ENCODE measurements around the gene MTIF2.
"Not testable (repeated sequence)": the region's sequence is repeated elsewhere in the genome, so short reads cannot be mapped to it uniquely, and the experiment has no call there.

Gene MTIF2

DNA sequence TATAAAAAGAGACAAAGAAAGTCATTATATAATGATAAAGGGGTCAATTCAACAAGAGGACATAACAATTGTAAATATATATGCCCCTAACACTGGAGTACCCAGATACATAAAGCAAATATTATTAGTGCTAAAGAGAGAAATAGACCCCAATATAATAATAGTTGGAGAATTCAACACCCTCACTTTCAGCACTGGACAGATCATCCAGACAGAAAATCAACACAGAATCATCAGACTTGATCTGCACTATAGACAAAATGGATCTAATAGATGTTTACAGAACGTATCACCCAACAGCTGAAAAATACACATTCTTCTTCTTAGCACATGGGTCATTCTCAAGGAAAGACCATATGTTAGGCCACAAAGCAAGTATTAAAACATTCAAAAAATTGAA is 68.6 kb downstream of the MTIF2 start:
- no peak for DNase-seq (ENCODE audit: low read depth in 2 of 2)

DNA sequence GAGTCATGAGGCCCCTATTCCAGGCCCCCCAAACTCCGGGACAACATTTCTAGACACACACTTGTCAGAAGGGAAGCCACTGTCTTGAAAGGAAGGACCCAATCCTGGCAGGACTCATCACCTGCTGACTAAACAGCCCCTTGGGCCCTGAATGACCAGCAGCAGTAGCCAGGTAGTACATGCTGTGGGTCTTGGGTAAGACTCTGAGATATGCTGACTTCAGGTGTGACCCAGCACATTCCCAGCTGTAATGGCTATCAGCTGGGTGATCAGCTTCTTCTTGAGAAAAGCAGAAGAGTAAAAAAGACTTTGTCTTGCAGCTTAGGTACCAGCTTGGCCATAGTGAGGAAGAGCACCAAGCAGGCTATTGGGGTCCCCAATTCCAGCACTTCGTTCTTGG is 72.5 kb downstream of the MTIF2 start:
- no peak for DNase-seq (ENCODE audit: low read depth in 2 of 2)

DNA sequence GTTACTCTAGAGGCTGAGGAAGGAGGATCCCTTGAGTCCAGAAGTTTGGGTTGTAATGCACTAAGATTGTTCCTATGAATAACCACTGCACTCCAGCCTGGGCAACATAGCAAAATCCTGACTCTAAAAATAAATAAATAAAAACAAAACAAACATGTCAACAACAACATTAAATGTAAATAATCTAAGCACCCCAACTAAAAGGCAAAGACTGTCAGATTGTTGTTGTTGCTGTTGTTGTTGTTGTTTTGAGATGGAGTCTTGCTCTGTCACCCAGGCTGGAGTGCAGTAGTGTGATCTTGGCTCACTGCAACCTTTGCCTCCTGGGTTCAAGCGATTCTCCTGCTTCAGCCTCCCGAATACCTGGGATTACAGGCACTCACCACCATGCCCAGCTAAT is 77.1 kb downstream of the MTIF2 start:
- DNase-seq (ENCODE audit: low read depth in 2 of 2): not testable (repeated sequence)

DNA sequence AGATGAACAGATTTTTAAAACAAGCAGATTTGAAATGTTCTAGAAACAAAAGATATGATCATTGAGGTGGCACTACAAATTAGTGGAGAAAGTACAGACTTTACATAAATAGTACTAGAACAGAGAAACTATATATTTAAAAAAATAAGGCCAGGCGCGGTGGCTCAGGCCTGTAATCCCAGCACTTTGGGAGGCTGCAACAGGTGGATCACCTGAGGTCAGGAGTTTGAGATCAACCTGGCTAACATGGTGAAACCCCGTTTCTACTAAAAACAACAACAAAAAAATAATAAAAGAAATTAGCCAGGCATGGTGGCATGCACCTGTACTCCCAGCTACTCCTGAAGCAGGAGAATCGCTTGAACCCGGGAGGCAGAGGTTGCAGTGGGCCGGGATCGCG is 82.2 kb downstream of the MTIF2 start:
- DNase-seq (ENCODE audit: low read depth in 2 of 2): not testable (repeated sequence)

Data from stimulated activated CD8-positive, alpha-beta memory T cell treated with anti-CD3 and anti-CD28 coated beads, Interleukin-7, amount 100 ng/mL, for 1 hour (primary cell).